ENCODE results near the gene SHISA3.

DNA sequence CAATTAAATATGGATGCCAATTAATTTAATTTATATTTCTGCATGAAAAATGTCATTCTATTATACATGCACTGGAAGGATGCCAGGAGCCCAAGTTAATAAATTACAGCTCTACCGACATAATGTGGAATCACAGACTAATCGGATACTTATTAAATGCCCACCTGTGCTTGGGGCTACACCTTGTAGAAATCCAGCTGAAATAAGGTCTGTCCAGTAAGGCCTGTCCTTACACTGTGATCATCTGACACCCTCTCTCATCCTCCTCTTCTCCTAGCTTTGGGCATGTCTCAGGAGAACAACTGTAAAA, 6.0 kb upstream of the SHISA3 start:
- TF ChIP-seq, protein P1, sequence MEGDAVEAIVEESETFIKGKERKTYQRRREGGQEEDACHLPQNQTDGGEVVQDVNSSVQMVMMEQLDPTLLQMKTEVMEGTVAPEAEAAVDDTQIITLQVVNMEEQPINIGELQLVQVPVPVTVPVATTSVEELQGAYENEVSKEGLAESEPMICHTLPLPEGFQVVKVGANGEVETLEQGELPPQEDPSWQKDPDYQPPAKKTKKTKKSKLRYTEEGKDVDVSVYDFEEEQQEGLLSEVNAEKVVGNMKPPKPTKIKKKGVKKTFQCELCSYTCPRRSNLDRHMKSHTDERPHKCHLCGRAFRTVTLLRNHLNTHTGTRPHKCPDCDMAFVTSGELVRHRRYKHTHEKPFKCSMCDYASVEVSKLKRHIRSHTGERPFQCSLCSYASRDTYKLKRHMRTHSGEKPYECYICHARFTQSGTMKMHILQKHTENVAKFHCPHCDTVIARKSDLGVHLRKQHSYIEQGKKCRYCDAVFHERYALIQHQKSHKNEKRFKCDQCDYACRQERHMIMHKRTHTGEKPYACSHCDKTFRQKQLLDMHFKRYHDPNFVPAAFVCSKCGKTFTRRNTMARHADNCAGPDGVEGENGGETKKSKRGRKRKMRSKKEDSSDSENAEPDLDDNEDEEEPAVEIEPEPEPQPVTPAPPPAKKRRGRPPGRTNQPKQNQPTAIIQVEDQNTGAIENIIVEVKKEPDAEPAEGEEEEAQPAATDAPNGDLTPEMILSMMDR (conservative IDR thresholded peaks at IDR 0.05; ENCODE audit: low read depth, low read length): no peak
- TF ChIP-seq EZH2phosphoT487 (IDR thresholded peaks at IDR 0.05; ENCODE audit: borderline replicate concordance, low read length) (no peak), EZH2 (IDR thresholded peaks at IDR 0.05; ENCODE audit: low read length, unreplicated experiment) (no peak)
